Kidney tubule cell (primary cell): ENCODE data around the gene KIF2A.
"Not testable (repeated sequence)": the region's sequence is repeated elsewhere in the genome, so short reads cannot be mapped to it uniquely, and the experiment has no call there.

Source experiments
- DNase-seq: peaks from one replicate; pipeline ENCODE4 v3.0.0-alpha.2; 2018; ENCODE audit warnings: low spot score

Gene KIF2A

GRCh38 chr5:62291829-62292228 lies 14.2 kb upstream of the KIF2A start:
- DNase-seq: not testable (repeated sequence)

GRCh38 chr5:62296998-62297397 lies 9.0 kb upstream of the KIF2A start:
- DNase-seq: no peak

- DNase-seq: no peak
These were observed 7.9 kb upstream of the KIF2A start for GRCh38 chr5:62298118-62298517.

- DNase-seq: no peak
These were observed 6.9 kb upstream of the KIF2A start for GRCh38 chr5:62299101-62299500.

- DNase-seq: no peak
These were observed 6.4 kb upstream of the KIF2A start for GRCh38 chr5:62299600-62299999.

GRCh38 chr5:62305358-62305714 lies 670 bp upstream of the KIF2A start:
- no peak for DNase-seq

- DNase-seq: no peak
These were observed 403 bp downstream of the KIF2A start for GRCh38 chr5:62306323-62306895.

GRCh38 chr5:62306896-62307689 lies 1.1 kb downstream of the KIF2A start:
- peak; percentile 43 for DNase-seq

- no peak for DNase-seq
These were observed 2.4 kb downstream of the KIF2A start for GRCh38 chr5:62308439-62308838.

- no peak for DNase-seq
These were observed 3.1 kb downstream of the KIF2A start for GRCh38 chr5:62309107-62309506.

GRCh38 chr5:62310426-62311143 lies 4.6 kb downstream of the KIF2A start:
- no peak for DNase-seq

GRCh38 chr5:62312036-62312435 lies 6.0 kb downstream of the KIF2A start:
- DNase-seq: no peak

- DNase-seq: no peak
These were observed 6.7 kb downstream of the KIF2A start for GRCh38 chr5:62312674-62313073.

- no peak for DNase-seq
These were observed 8.3 kb downstream of the KIF2A start for GRCh38 chr5:62314213-62314830.

- DNase-seq: no peak
These were observed 9.6 kb downstream of the KIF2A start for GRCh38 chr5:62315376-62316175.

GRCh38 chr5:62316176-62316502 lies 10.1 kb downstream of the KIF2A start:
- DNase-seq: no peak

- no peak for DNase-seq
These were observed 11.8 kb downstream of the KIF2A start for GRCh38 chr5:62317810-62318209.

- no peak for DNase-seq
These were observed 16.5 kb downstream of the KIF2A start for GRCh38 chr5:62322484-62322883.

GRCh38 chr5:62326302-62326701 lies 20.3 kb downstream of the KIF2A start:
- no peak for DNase-seq

- no peak for DNase-seq
These were observed 20.7 kb downstream of the KIF2A start for GRCh38 chr5:62326702-62327101.

- DNase-seq: no peak
These were observed 21.4 kb downstream of the KIF2A start for GRCh38 chr5:62327138-62328053.
